ENCODE data around the gene MIB1.
"Not testable (repeated sequence)": the region's sequence is repeated elsewhere in the genome, so short reads cannot be mapped to it uniquely, and the experiment has no call there.

Gene MIB1

DNA sequence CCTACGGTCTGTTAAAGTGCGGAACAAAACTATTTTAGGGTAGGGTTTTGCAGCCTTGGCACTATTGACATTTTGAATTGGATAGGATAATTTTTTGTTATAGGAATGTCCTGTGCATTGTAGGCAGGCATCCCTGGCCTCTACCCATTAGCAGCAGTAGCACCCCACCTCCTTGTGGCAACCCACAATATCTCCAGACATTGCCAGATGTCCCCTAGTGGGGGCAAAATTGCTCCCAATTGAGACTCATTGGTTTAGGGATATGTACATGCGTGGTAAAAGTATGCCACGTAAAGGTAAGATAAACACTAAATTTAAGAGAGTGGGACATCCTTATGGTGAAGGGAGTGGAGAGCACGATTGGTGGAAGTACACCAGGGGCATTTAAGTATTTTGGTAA, 4.6 kb downstream of the MIB1 start:
- DNase-seq, result no peak

DNA sequence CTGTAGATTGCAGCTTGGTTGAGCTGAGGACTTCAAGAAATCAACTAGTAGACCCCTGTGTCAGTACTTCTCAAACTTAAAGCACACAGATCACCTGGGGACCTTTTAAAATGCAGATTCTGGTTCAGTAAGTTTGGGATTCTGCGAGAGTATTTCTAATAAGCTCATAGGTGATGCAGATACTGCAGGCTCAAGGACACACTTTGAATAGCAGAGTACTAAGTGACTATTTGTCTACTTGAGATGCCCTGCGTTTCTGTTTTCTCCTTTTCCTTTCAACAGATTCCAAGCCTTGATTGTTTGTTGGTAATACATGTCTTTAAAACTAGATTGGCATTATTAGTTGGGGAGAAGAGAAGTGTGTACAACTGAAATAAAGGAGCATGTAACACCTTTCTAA, 6.7 kb downstream of the MIB1 start:
- DNase-seq, result no peak

DNA sequence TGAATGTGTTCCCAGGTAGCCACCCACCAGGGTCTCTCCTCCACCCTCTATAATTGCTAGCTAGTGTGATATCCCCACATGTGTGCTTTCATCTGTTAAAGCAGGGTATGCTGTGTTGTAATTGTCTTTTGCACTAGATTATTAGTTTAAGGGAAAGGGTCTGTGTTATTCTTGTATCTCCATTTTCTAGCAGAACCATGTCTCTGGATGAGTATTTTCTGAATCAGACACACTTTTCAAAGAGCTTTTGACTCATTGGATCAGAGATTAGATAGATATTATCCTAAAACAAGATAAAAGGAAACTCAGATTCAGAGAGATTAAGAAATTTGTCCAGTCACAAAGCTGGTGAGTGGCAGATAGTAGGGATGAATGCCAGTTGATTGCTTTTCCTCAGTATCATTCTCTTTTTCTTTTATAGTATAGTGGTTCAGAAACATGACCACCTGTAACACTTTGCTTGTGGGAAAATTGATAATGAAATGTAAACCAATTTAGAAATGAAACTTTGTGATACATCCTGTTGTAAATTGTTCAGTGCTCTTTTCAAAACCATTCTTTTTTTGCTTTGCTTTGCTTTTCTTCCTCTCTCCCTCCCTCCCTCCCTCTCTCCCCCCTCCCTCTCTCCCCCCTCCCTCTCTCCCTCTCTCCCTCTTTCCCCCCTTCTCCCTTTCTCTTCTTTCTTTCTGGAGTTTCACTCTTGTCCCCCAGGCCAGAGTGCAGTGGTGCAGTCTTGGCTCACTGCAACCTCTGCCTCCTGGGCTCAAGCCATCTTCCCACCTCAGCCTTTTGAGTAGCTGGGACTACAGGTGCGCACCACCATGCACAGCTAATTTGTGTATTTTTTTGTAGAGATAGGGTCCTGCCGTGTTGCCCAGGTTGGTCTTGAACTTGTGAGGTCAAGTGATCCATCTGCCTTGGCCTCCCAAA, 7.4 kb downstream of the MIB1 start:
- DNase-seq, result no peak

DNA sequence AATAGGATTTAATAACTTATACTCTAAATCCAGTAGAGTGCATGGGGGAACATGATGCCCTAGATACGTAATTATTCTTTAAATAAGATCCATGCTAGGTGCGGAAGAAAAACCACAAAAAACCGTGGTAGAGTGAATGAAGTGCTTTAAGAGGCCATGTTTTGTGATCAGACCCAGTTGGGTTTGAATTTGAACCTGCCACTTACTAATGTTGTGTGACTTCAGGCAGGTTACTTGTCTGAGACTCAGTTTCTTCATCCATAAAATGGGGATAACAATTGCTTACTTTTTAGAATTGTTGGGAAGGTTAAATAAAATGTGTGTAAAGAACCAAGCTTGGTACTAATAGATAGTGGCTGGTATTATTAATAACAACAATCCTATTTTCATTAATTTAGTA, 17.2 kb downstream of the MIB1 start:
- no peak for DNase-seq

DNA sequence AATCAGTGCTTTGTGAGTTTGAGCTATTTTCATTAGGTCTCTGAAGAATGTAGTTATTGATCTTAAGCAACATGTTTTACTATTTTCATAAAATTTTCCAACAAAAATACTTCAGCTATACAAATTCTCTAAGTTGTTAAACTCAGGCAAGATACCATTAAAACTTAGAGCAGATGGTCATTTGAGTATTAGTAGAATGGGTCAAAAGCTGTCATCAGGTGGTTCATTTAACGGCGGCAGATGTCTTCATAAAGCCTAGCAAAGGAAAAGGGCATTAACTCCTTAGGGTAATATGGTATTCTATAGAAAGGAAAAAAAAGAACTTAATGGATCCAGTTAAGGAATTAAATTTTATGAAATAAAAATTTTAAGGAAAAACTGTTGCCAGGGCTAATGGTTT, 19.2 kb downstream of the MIB1 start:
- no peak for DNase-seq

DNA sequence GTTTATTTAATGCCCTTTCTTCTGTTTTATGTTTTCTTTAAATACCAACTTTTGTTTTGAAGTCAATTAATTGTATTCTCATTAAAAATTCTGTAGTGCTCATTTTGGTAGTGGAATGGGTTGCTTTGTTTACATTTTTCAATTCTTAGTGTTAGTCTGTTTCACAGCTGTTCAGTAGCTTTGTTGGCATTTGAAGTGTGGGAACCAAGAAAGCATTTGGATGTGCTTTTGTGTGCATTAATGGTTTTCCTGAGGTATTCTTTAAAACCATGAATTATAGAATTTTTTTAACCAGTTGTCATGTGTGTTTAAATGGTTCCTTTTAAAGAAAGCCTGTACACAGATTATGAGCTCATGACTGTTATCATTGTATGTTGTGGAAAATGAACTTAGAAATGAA, 19.7 kb downstream of the MIB1 start:
- DNase-seq, result no peak

DNA sequence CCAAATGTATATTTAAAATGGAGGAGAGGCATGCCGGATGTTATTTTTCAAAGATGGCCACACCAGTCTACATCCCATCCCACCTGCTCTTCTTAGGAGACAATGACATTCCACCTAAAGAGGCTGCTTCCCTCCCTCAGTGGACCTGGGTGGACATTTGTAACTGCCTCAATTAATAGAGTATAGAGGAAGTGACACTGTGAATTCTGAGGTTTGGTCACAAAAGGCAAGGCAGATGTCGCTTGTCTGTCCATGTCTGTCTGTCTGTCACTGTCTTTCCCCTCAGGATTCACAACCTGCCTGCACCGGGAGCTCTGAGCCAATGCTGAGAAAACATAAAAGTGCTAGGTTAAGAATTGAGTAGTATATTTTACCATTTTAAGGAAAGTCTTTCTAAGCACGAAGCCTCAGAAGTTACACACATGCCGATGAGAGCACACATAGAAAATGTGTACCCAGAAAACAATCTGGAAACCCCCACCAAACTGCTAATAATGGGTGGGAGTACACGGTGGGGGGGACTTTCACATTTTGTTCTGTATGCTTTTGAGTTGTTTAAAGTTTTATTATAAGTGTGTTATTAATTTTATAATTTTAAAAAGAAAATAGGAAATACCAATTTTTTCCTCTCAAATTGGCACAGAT, 21.0 kb downstream of the MIB1 start:
- no peak for DNase-seq

DNA sequence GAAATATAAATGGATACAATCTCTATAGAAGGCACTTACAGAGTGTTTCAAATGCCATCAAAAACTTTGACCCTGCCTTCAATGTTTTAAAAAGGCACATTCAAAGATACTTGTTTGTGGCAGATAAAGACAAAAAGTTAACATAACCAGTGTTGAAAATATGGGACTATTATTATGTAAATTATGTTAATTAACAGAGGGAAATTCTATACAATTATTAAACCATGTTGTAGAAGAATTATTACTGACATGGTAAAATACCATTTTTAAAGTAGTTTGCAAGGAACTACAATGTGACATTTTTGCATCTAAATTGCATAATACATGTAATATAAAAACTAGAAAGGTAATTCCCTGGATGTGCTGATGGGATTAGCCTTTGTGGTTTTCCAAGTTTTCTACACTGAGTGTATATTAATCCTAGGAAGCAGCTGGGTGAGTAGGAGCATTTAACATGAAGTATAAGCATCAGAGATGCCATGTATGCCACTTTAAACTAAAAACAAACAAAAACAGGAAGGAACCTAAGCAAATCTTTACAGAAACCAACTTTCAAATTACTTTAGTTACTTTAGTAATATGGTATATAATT, 21.7 kb downstream of the MIB1 start:
- DNase-seq, result no peak

DNA sequence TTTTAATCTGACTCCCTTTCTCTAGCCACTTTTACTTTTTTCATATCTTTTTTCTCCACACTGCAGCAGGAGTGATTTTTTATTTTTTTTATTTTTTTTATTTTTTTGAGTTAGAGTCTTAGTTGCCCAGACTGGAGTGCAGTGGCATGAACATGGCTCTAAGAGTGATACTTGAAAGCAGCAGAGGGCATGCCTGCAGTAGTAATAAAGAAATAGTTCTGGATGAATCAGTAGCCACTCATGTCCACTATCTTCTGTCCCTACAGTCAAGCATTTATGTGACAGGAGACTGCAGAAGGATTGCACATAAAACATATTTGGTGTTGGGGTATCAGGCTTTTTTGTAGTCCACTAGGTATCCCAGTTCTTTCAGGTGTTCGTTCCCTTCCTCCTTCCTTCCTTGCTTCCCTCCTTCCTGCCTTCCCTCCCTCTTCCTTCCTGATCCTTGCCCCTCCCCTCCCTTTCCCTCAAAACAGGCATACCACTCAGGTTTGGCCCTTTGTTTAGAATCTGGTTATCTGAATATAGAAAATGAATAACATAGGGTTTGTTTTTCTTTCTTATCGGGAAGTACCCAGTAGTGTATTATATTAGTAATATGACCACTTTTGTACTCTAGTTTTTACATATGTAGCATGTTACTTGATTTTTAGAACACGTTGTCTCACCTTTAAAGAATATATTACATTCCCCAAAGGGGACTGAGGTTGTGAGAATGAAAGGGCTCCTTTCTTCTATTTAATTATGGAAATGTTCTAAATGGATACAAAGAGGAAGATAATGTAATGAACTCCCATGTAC, 23.5 kb downstream of the MIB1 start:
- no peak for DNase-seq

DNA sequence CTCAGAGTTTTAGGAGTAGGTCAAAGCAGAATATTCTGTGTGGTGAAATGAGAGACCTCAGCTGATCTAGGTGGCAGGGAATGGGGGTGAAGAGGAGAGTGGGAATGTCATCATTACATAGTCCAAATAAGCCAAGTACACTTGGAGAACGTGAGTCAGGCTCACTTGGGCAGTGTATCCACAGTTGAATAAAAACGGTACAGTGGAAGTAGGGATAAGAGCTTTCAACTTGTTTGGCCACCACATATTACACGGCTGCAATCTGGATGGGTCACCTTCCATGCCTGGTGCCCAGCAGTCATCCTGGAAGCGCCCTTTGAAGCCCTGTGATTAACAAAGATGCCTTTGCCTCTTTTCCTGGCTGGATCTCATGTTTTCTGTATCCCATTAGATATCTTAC, 28.6 kb downstream of the MIB1 start:
- no peak for DNase-seq

DNA sequence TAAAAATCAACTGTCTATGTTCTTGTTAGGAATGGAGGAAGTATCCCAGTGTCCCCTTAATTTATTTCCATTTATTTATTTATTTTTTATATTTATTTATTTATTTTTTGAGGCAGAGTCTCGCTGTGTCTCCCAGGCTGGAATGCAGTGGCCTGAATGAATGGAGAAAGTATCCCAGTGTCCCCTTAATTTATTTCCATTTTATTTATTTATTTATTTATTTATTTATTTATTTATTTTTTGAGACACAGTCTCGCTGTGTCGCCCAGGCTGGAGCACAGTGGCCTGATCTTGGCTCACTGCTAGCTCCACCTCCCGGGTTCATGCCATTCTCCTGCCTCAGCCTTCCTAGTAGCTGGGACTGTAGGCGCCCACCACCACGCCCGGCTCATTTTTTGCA, 34.1 kb downstream of the MIB1 start:
- DNase-seq, result no peak

DNA sequence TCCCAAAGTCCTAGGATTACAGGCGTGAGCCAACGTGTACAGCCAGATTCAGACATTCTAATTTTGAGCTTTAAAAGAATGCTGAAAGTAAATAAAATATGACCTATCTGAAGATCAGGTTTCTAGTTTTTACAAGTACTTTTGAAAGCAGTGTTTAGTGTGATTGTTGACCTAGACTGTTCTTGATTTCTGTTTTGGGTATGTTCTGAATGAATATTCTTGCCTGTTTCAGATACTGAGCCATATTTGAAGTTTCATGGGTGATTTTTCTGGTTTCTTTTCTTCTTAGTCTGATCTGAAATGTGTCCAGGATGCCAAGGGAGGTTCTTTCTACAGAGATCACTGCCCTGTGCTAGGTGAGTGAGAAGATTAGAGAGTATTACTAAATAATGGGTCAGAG, 37.2 kb downstream of the MIB1 start:
- DNase-seq, result no peak

DNA sequence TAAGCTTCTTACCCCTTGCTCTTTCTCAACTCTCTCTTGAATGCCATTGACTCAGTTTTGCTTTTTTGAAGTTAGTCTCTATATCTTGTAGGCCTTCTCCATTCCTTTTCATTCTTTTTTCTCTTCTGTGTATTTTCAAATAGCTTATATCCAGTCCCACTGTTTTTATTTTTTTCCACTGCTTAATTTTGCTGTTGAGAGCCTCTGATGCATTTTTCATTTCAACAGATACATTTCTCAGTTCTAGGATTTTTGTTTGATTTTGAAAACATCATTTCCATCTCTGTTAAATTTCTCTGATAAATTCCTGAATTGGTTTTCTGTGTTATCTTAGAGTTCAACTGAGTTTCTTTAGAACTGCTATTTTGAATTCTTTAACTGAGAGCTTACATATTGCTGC, 45.9 kb downstream of the MIB1 start:
- DNase-seq, result no peak

DNA sequence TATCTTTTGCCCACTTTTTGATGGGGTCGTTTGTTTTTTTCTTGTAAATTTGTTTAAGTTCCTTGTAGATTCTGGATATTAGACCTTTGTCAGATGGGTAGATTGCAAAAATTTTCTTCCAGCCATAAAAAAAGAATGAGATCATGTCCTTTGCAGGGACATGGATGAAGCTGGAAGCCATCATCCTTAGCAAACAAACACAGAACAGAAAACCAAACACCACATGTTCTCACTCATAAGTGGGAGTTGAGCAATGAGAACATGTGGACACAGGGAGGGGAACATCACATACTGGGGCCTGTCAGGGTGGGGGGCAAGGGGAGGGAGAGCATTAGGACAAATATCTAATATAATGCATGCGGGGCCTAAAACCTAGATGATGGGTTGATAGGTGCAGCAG, 55.5 kb downstream of the MIB1 start:
- DNase-seq, result not testable (repeated sequence)

DNA sequence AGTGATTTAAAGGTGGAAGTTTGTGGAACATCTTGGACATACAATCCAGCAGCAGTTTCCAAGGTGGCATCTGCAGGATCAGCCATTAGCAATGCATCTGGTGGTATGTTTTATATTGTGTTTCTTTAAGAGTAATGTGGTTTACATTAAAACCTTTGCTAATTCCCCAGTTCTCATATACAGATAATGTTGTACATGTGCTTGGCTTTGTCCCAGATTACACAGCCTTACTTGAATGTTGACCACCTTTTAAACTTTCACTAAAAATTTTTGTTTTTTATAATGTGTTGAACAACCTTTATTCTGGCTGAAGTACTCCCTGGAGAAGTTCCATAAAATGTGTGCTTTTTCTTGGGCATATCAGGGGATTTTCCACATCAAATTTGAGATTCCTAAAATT, 57.5 kb downstream of the MIB1 start:
- no peak for DNase-seq

DNA sequence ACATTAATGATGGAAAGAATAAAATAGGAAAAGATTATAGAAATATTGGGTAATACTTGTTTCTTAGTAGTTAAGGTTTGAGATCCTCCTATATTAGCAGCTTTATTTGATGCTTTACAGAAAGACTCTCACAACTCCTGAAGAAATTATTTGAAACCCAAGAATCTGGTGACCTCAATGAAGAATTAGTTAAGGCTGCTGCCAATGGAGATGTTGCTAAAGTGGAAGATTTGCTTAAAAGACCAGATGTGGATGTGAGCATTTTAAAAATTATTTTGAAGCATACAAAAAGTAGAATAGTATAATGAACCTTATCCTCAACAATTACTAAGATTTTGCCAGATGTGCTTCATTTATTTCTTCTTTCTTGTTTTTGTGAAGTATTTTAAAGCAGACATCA, 59.1 kb downstream of the MIB1 start:
- DNase-seq, result no peak

DNA sequence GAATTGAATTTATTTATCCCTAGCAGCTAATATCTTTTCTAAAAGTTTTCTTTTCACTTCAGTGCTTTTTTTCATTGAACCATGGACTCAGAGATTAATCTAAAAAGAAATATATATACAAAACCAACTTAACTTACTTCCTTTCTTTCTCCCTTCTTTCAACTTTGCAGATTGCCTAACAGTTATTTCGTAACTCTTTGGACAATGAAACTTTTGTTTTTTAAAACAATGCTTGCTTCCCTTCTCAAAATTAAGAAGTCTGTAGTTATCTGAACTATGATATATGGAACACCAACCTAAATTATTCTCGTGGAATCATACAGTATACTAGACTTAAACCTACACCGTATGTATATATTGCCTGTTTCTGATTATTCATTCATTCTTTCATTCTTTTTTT, 62.9 kb downstream of the MIB1 start:
- no peak for DNase-seq

DNA sequence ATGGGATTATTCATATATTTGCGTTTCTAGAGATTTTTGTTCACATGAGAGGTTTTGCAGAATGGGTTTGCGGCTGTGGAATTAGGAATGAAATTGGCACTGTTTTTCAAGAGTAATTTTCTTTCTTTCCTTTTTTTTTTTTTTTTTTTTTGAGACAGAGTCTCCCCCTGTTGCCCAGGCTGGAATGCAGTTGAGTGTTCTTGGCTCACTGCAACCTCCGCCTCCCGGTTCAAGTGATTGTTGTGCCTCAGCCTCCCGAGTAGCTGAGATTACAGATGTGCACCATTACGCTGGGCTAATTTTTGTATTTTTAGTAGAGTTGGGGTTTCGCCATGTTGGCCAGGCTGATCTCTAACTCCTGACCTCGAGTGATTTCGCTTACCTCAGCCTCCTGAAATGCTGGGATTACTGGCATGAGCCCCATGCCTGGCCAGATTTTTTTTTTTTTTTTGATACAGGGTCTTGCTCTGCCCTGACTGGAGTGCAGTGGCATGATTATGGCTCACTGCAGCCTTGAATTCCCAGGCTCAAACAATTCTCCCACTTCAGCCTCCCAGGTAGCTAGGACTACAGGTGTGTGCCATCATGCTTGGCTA, 65.3 kb downstream of the MIB1 start:
- DNase-seq, result no peak

DNA sequence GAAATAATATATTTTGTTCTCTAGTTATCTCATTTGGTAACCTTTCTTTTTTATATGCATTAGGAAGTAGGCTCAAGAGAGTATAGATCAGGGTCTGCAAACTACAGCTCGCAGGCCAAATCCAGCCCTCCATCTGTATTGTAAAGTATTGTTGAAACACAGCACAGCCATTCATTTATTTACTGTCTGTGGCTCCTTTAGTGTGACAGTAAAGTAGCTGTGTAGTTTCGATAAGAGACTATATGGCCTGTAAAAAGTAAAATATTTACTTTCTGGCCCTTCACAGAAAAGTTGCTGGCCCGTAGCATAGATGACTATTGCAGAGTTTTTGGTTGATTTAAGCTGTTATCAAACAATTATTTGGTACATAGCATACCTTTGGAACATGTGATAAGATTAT, 67.6 kb downstream of the MIB1 start:
- DNase-seq, result no peak

DNA sequence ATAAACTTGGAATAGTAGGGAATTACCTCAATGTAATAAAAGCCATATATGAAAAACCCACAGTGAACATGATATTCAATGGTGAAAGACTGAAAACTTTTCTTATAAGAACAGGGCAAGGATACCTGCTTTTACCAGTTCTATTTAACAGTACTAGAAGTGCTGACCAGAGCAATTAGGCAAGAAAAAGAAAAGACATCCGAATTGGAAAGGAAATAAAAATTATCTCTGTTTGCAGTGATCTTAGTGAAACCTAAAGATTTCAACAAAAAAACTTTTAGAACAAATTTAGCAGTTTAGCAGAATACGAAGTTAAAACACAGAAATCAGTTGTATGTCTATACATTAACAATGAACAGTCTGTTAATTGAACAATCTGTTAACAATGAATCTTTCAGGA, 69.1 kb downstream of the MIB1 start:
- no peak for DNase-seq

DNA sequence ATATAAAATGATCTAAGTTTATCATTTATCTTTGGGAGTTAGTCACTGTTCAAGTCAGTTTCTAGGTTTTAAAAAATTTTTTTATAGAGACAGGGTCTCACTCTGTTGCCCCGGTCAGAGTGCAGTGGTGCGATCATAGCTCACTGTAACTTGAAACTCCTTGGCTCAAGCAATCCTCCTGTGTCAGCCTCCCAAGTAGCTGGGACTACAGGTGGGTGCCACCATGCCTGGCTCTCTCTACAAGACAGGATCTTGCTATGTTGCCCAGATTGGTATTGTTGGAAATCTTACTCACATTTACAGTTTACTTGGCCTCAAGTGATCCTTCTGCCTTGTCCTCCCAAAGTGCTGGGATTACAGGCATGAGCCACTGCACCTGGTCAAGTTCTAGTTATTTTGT, 74.5 kb downstream of the MIB1 start:
- DNase-seq, result no peak

DNA sequence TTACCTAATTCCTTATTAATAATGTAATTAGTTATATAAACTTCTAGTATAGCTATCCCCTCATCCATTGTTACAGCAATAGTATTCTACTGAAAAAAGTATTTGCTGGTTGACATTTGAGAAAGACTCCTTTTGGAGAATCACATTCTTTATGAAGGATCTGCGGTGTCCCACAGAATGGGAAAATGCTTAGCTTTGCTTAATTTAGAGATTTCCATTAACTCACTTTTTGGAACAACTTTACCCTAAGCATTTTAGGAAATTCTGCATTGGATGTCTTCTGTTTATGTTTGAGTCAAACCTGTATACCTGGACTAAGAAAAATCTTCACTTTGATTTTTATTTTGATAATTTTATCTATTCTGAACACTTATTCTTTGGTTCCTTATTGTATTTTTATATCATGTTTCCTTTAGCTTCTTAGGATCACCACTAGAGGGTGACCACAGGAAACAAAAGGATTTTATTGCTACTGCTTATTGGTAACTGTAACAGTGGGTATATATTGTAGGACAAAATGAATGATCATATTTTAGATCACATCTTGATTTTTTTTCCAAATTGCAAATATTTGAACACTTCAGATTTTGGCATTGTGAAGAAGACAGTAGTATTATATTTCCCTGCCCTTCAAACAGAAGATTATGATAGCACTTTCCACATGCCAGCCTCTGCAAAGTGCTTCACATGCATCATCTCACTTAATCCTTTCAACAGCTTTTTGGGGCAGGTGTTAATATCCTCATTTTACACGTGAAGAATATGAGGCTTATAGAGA, 79.6 kb downstream of the MIB1 start:
- no peak for DNase-seq

Data from activated CD4-positive, alpha-beta T cell treated with anti-CD3 and anti-CD28 coated beads, Interleukin-2, amount 50 U/mL, for 4 hours (primary cell).